KMS-11 (cell line): ENCODE measurements around the gene MAML3.

ENCODE experiments used
- H2AFZ ChIP-seq: fragments of 200-600 bp; sonication (generic); 2 replicates; pipeline ENCODE4 v1.6.1; 2016; ENCODE audit warnings: antibody characterized with exemption, mixed run types, low read depth
- H3K27ac ChIP-seq: fragments of 200-600 bp; sonication (generic); 2 replicates; pipeline ENCODE4 v1.6.1; 2016; ENCODE audit warnings: mild to moderate bottlenecking, mixed run types
- H3K27me3 ChIP-seq: fragments of 200-600 bp; sonication (generic); 2 replicates; pipeline ENCODE4 v1.6.1; 2017; ENCODE audit warnings: mild to moderate bottlenecking, low read depth, mixed run types, moderate library complexity; ENCODE audit not compliant: insufficient read depth
- H3K36me3 ChIP-seq: fragments of 200-600 bp; sonication (generic); 2 replicates; pipeline ENCODE4 v1.6.1; 2017; ENCODE audit warnings: mild to moderate bottlenecking, mixed run types; ENCODE audit not compliant: insufficient read depth
- H3K4me1 ChIP-seq: fragments of 200-600 bp; sonication (generic); 2 replicates; pipeline ENCODE4 v1.6.1; 2016; ENCODE audit warnings: mild to moderate bottlenecking, low read depth, mixed run types; ENCODE audit not compliant: poor library complexity, severe bottlenecking
- H3K4me2 ChIP-seq: fragments of 200-600 bp; sonication (generic); 2 replicates; pipeline ENCODE4 v1.7.0; 2016; ENCODE audit warnings: mild to moderate bottlenecking, mixed run types
- H3K4me3 ChIP-seq: fragments of 200-600 bp; sonication (generic); IDR thresholded peaks from 2 replicates; pipeline ENCODE4 v1.6.1; 2017; ENCODE audit warnings: low read depth, low read length, mixed read lengths; ENCODE audit not compliant: insufficient read depth
- H3K79me2 ChIP-seq: fragments of 200-600 bp; sonication (generic); 2 replicates; pipeline ENCODE4 v1.6.1; 2016; ENCODE audit warnings: low read depth, mixed run types; ENCODE audit not compliant: insufficient read depth
- H3K9ac ChIP-seq: fragments of 200-600 bp; sonication (generic); 2 replicates; pipeline ENCODE4 v1.6.1; 2016; ENCODE audit warnings: mild to moderate bottlenecking, mixed run types
- H4K20me1 ChIP-seq: fragments of 200-600 bp; sonication (generic); 2 replicates; pipeline ENCODE4 v1.6.1; 2016; ENCODE audit warnings: mild to moderate bottlenecking, mixed run types; ENCODE audit not compliant: insufficient read depth
- TF ChIP-seq, protein P1 (sequence below): fragments of 200-600 bp; sonication (generic); conservative IDR thresholded peaks from 2 replicates; pipeline ENCODE4 v1.6.1; 2017; ENCODE audit warnings: low read depth, mild to moderate bottlenecking, antibody characterized with exemption, low read length, moderate library complexity, mixed read lengths

The MAML3 gene

DNA sequence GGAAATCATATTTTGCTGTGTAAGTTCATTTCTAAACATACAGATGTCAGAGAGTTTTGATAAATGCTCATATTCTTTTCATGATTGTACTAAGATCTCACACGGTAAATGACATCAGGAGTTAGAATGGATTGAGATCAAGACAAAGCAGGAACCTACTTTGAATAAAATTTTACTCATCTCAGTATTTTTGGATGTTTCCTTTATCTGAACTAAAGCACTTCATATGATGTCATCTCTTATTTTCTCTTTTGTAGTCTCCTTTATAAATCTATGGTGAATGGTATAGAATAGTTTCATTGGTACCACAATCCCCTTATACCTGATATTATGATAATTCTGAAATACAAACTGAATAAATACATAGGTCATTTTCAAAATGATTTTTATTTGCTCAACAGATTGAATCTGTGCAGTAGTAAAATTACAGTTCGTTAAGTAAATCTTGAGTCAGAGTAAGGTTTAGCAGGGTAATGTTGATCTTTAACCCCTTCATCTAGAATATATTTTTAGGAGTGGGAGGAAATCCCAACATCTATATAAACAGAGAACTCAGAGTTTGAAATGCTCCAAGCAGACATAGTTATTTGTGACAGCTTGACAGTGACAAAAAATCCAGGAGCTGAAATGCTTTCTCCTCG lies 308.4 kb downstream of the MAML3 start:
- Histone ChIP-seq H3K9ac (no peak overlapping the region), H3K4me2 (no peak overlapping the region), H2AFZ (no peak overlapping the region), H3K4me3 (no peak overlapping the region), H3K36me3 (no peaks in the 10 kb centered on the region), H4K20me1 (no peaks in the 10 kb centered on the region), H3K27ac (no peak overlapping the region), H3K4me1 (no peaks in the 10 kb centered on the region), H3K27me3 (no peaks in the 10 kb centered on the region), H3K79me2 (no peaks in the 10 kb centered on the region)
- TF ChIP-seq, protein P1, sequence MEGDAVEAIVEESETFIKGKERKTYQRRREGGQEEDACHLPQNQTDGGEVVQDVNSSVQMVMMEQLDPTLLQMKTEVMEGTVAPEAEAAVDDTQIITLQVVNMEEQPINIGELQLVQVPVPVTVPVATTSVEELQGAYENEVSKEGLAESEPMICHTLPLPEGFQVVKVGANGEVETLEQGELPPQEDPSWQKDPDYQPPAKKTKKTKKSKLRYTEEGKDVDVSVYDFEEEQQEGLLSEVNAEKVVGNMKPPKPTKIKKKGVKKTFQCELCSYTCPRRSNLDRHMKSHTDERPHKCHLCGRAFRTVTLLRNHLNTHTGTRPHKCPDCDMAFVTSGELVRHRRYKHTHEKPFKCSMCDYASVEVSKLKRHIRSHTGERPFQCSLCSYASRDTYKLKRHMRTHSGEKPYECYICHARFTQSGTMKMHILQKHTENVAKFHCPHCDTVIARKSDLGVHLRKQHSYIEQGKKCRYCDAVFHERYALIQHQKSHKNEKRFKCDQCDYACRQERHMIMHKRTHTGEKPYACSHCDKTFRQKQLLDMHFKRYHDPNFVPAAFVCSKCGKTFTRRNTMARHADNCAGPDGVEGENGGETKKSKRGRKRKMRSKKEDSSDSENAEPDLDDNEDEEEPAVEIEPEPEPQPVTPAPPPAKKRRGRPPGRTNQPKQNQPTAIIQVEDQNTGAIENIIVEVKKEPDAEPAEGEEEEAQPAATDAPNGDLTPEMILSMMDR, result no peak

DNA sequence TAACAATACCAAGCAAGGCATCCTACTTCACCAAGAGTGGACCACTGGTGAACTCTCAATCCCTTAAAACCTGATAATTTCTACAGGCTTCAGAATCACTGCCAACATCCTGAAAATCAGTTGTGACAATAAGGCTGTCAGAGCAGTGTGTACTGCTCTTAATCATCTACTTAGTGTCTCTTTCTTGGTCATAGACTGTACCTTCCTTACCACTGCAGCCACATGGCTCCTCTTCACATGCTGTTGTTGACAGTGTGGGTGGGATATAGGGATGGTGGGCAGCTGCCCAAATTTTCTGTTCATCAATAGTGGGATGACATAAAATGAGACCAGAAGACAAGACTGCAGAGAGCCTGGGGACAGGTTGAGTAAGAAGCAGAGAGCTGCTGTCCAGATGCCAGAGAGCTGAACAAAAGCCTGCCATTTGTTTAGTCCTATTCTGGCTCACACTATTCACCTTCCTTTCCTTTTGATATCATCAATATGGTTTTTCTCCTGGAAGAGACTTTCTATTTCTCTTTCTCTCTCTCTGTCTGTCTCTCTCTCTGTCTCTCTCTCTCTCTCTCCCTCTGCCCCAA lies 309.4 kb downstream of the MAML3 start:
- Histone ChIP-seq H3K9ac (no peak overlapping the region), H3K4me3 (no peak overlapping the region), H3K27ac (no peak overlapping the region), H2AFZ (no peak overlapping the region), H3K79me2 (no peaks in the 10 kb centered on the region), H3K36me3 (no peaks in the 10 kb centered on the region), H3K27me3 (no peaks in the 10 kb centered on the region), H3K4me2 (no peak overlapping the region), H3K4me1 (no peaks in the 10 kb centered on the region), H4K20me1 (no peaks in the 10 kb centered on the region)
- TF ChIP-seq, protein P1, result no peak

DNA sequence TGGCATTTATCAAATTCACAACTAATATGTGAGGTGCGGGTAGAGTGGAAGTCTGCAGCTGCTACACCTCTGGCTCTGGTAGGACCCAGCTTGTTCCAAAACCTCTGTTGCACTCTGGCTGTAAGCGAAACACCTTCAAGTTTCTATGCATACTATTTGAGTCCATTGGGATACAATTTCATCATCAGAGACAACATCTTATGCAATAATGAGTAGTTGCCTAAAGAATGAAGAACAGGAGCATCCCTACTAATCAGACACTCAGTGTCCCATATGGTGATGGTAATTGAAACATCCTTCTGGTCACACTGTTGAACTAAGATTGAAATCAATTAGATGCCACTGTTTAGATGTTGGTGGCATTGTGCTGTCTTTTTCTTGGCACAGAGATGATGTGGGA lies 309.9 kb downstream of the MAML3 start:
- Histone ChIP-seq H3K79me2 (no peaks in the 10 kb centered on the region), H3K4me3 (no peak overlapping the region), H3K27ac (no peak overlapping the region), H3K4me1 (no peaks in the 10 kb centered on the region), H2AFZ (no peak overlapping the region), H3K4me2 (no peak overlapping the region), H3K27me3 (no peaks in the 10 kb centered on the region), H3K9ac (no peak overlapping the region), H3K36me3 (no peaks in the 10 kb centered on the region), H4K20me1 (no peaks in the 10 kb centered on the region)
- TF ChIP-seq, protein P1, result no peak

DNA sequence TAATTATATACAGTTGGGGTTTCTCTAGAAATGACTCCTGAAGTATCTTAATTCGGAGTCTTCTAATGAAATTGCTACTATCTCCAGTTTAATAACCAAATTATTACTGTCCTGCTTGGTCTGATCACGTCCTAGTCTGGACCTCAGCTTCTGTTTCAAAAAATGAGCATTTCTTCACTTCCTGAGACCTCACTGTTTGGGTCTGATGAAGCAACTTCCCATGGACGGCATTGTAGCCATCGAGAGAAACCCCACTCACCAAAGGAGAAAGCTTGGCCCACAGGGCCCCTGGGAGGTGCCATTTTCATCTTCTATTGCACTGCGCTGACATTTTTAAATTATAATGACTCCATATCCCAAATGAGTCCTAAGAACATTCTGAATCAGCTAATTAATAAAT lies 310.3 kb downstream of the MAML3 start:
- Histone ChIP-seq H3K4me1 (no peaks in the 10 kb centered on the region), H3K79me2 (no peaks in the 10 kb centered on the region), H3K9ac (no peak overlapping the region), H3K27me3 (no peaks in the 10 kb centered on the region), H3K4me2 (no peak overlapping the region), H4K20me1 (no peaks in the 10 kb centered on the region), H3K27ac (no peak overlapping the region), H3K4me3 (no peak overlapping the region), H3K36me3 (no peaks in the 10 kb centered on the region), H2AFZ (no peak overlapping the region)
- TF ChIP-seq, protein P1, result no peak
